ACC112 (cell line): ENCODE measurements around the gene ZNF407.
A peak's percentile ranks its signal among the peaks of the same experiment; 100 is the strongest.

Source experiments
- H2AFZ ChIP-seq: fragments of 200-600 bp; sonication (generic); one replicate; pipeline ENCODE4 v1.6.0; 2017; ENCODE audit warnings: antibody characterized with exemption, low read length; ENCODE audit not compliant: unreplicated experiment
- H3K27ac ChIP-seq: fragments of 200-600 bp; sonication (generic); 2 replicates; pipeline ENCODE4 v1.5.1; 2014; ENCODE audit warnings: low read depth, mild to moderate bottlenecking, antibody characterized with exemption, low read length, moderate library complexity
- H3K27me3 ChIP-seq: fragments of 200-600 bp; sonication (generic); 2 replicates; pipeline ENCODE4 v1.6.1; 2014; ENCODE audit warnings: mild to moderate bottlenecking, antibody characterized with exemption, low read length, moderate library complexity, mixed read lengths; ENCODE audit not compliant: insufficient read depth
- H3K36me3 ChIP-seq: fragments of 200-600 bp; sonication (generic); 2 replicates; pipeline ENCODE4 v1.6.1; 2016; ENCODE audit warnings: mild to moderate bottlenecking, antibody characterized with exemption, low read length, moderate library complexity, mixed read lengths; ENCODE audit not compliant: insufficient read depth
- H3K4me1 ChIP-seq: fragments of 200-600 bp; sonication (generic); one replicate; pipeline ENCODE4 v1.6.1; 2016; ENCODE audit warnings: low read length, mixed read lengths; ENCODE audit not compliant: insufficient read depth, unreplicated experiment, control insufficient read depth
- H3K4me3 ChIP-seq: fragments of 200-600 bp; sonication (generic); 2 replicates; pipeline ENCODE4 v1.5.1; 2014; ENCODE audit warnings: mild to moderate bottlenecking, low read depth, low read length
- H3K79me2 ChIP-seq: fragments of 200-600 bp; sonication (generic); one replicate; pipeline ENCODE4 v1.6.0; 2016; ENCODE audit warnings: low read length; ENCODE audit not compliant: control insufficient read depth, unreplicated experiment, insufficient read depth

Gene ZNF407

DNA sequence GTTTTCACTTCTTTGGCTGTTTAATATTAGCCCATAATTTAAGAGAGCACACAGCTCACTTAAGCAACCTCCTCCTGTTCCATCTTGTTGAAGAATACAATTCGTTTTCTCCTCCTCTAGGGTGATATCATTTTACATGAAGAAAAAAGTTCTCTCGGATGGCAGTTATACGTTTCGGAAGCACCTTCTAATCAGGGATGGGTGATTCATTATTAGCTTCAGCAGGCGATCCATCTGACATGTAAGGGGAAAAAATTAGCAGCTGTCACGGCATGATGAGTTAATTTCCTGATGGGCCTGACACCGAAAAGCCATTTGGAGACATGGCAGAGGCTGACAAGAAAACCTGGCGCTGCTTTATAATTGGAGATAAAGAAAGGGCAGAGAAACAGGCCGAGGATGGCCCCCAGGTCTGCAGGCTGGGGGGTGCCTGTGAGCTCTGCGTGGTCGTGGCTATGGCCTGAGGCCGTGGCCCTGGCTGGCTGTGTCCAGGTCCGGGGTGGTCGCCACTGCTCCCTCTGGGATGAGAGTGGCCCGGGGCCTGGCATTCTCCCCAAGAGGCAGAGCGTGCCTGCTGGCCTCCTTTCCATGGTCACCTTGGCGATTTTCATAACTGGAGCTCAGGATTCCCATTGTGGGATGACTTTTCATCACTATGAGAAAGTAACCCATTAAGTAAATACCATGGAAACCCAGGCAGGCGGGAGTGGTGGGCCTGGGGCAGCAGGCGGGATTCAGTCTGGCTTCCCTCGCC lies 471.2 kb downstream of the ZNF407 start:
- Histone ChIP-seq H3K79me2 (no peaks in the 10 kb centered on the region), H3K36me3 (no peaks in the 10 kb centered on the region), H3K4me3 (no peak overlapping the region), H2AFZ (no peak overlapping the region), H3K27me3 (no peaks in the 10 kb centered on the region), H3K27ac (no peak overlapping the region), H3K4me1 (peaks cover 14% of the 10 kb centered on the region)

- Histone ChIP-seq H3K4me3 (peak overlapping the region; percentile 59; the same call in 1 of the 2 replicates), H3K27me3 (no peaks in the 10 kb centered on the region), H2AFZ (no peak overlapping the region), H3K27ac (peak overlapping the region; percentile 74; the same call in 1 of the 2 replicates), H3K79me2 (no peaks in the 10 kb centered on the region), H3K36me3 (no peaks in the 10 kb centered on the region), H3K4me1 (peaks cover 14% of the 10 kb centered on the region)
These were observed 472.6 kb downstream of the ZNF407 start for GRCh38 chr18:75070235-75070624.

DNA sequence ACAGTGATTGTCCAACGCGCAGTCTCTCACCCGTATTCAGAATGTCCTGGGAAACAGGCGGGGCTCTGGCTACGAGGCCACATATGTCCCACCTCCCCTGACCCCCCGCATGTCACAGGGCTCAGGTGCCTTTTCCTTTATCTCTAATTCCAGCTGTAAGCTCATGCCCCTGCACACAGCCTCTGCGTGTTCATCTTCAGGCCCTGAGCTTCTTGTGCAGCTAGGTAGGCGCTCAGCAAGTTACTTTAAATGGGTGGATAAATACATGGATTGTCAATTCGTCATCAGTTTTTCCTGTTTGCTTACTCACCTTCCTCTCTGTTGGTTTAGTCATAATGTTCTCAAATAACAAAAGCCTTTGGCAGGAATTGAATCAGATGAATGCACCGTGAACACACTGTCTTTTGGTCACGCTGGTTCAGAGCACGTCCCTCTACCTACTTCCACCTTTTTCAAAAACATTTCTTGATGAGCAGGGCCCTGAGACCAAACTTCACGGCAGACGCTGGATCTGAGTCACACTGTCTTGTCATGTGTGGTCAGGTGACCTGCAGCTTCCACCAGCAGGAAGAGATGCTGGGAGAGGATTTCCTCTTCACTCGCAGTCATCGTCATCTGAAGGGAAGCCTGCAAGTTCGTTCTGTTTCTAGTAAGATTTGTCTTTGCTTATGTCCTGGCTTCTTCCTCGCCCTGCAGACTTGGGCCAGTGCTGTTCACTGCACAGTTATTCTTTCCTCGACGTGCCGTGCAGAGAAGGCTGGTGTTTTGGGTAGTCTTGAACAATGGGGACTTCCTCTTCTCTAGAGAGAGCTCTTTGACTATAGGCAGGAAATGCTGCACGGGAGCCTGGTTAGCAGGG lies 473.2 kb downstream of the ZNF407 start:
- H2AFZ ChIP-seq, result peak overlapping the region; percentile 77
- H3K36me3 ChIP-seq, result no peaks in the 10 kb centered on the region
- H3K79me2 ChIP-seq, result no peaks in the 10 kb centered on the region
- peak overlapping the region; percentile 74 for H3K27ac ChIP-seq
- H3K4me1 ChIP-seq, result peaks cover 14% of the 10 kb centered on the region
- H3K4me3 ChIP-seq, result peak overlapping the region; percentile 59
- H3K27me3 ChIP-seq, result no peaks in the 10 kb centered on the region

DNA sequence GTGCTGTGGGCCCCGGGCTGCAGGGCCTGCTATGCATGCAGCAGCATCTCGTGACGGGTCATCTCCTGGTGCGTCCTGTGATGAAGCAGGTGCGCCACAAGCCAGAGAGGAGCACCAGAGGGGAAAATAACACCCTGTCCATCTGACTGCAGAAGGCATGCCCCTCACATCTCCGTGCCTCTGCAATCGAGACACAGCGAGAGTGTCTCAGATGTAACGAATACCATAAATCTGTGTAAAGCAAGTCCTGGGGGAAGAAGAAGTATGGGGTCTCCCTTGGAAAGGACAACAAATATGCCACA lies 473.8 kb downstream of the ZNF407 start:
- Histone ChIP-seq H3K36me3 (no peaks in the 10 kb centered on the region), H2AFZ (no peak overlapping the region), H3K79me2 (no peaks in the 10 kb centered on the region), H3K4me3 (0 out of 2 replicates have a peak overlapping the region, but pooled peaks have one; percentile 59), H3K27ac (peak overlapping the region; percentile 74; the same call in 1 of the 2 replicates), H3K27me3 (no peaks in the 10 kb centered on the region), H3K4me1 (peaks cover 14% of the 10 kb centered on the region)

- no peak overlapping the region for H3K27ac ChIP-seq
- no peaks in the 10 kb centered on the region for H3K79me2 ChIP-seq
- H3K36me3 ChIP-seq, result no peaks in the 10 kb centered on the region
- H3K27me3 ChIP-seq, result no peaks in the 10 kb centered on the region
- no peak overlapping the region for H2AFZ ChIP-seq
- H3K4me3 ChIP-seq, result no peak overlapping the region
- peaks cover 14% of the 10 kb centered on the region for H3K4me1 ChIP-seq
These were observed 474.4 kb downstream of the ZNF407 start for GRCh38 chr18:75071866-75072671.

DNA sequence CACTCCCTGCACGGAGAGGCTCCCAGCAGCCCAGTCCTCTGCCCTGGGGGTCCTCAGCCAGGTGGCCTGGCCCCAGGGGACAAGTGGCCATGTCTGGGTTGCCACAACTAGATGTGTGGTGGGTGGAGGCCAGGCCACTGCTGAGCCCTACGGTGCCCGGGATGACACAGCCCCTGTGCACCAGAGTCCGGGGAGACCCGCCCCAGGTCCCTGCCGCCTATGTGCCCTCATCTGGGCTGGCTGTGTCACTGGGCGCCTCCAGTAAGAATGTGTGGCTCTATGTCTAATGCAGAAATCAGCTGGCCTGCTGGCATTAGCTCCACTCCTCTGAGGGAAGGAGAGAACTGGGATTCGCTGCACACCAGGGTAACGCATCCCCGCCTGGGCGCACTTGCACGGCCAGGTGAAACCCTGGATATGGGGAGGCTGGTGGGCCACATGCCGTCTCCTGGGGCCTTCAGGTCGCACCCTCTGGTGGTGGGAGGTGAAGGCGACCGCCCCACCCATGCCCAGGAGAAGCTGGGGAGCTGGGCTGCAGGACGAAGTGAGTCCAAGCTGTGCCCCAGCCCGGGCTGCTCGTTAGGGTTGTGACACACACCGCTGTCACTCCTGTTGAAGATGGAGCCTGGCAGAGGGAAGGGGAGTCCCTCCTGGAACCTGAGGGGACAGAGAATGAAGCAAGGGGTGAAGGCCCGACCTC lies 475.2 kb downstream of the ZNF407 start:
- Histone ChIP-seq H3K4me1 (peaks cover 14% of the 10 kb centered on the region), H3K4me3 (no peak overlapping the region), H3K27me3 (no peaks in the 10 kb centered on the region), H3K36me3 (no peaks in the 10 kb centered on the region), H3K79me2 (no peaks in the 10 kb centered on the region), H3K27ac (no peak overlapping the region), H2AFZ (no peak overlapping the region)

- Histone ChIP-seq H2AFZ (no peak overlapping the region), H3K79me2 (no peaks in the 10 kb centered on the region), H3K4me3 (no peak overlapping the region), H3K27ac (no peak overlapping the region), H3K36me3 (no peaks in the 10 kb centered on the region), H3K4me1 (peaks cover 14% of the 10 kb centered on the region), H3K27me3 (no peaks in the 10 kb centered on the region)
These were observed 476.0 kb downstream of the ZNF407 start for GRCh38 chr18:75073654-75074053.

DNA sequence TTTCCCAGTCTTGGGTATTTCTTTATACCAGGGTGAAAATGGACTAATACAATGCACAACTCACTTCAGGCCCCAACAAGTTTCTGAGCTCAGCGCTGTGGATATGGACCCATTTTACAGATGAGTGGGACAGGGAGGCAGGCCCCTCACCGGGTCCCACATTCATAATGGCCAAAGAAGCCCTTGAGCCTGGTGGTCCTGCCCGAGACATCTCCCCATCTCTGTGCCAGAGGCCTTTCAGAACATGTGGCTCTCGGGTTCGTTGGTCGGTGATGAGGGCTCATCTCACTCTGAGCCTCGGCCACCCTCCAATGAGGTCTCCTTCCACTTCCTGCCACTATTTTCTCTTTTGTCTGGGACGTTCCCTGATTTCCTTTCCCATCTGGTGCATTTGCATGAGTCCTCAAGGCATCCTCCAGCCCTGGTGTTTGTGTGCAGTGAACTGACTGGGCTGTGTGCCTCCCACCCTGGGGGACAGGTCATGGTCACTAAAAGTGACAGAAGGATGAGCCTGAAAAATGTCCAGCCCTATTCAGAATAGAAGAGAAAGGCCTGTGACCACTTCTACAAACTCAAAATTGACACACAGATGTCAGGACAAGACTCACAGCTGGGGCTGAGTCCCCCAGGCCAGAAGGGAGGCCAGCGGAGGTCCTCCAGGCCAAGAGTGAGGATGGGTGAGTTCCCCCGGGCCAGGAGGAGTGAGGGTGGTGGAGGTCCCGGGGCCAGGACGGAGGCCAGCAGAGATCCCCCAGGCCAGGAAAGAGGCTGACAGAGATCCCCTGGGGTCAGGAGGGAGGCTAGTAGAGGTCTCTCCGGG lies 476.7 kb downstream of the ZNF407 start:
- Histone ChIP-seq H3K4me1 (peaks cover 14% of the 10 kb centered on the region), H3K79me2 (no peaks in the 10 kb centered on the region), H2AFZ (no peak overlapping the region), H3K27me3 (no peaks in the 10 kb centered on the region), H3K27ac (no peak overlapping the region), H3K4me3 (no peak overlapping the region), H3K36me3 (no peaks in the 10 kb centered on the region)

DNA sequence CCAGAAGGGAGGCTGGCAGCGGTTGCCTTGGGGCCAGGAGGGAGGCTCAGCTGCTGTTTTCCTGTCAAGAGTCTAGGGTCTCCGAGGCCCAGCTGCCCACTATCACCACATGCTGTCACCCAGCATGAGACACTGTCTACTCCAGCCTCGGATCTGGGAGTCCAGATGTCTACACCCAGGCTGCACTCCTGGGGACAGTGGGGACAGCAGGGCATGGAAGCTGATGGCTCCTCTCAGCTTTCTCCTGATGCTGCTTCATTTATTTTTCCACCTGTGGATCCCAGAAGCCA lies 477.3 kb downstream of the ZNF407 start:
- Histone ChIP-seq H3K36me3 (no peaks in the 10 kb centered on the region), H3K27me3 (no peaks in the 10 kb centered on the region), H3K79me2 (no peaks in the 10 kb centered on the region), H2AFZ (no peak overlapping the region), H3K27ac (no peak overlapping the region), H3K4me3 (no peak overlapping the region), H3K4me1 (peaks cover 14% of the 10 kb centered on the region)
